HepG2 (cell line): ENCODE results near the gene SIAH2. TPM values are rescaled to one million over a fixed set of nuclear protein-coding genes. Genes with fewer than 3 reads are reported as not detected.

Source experiments
- ARID2 ChIP-seq: sonication (generic); formaldehyde crosslinking; IDR thresholded peaks from 2 replicates; pipeline ENCODE4 v1.8.1; 2022; ENCODE audit warnings: mild to moderate bottlenecking, missing genetic modification reagents, borderline replicate concordance
- ATM ChIP-seq: fragments of 450-650 bp; IDR thresholded peaks from 2 replicates; pipeline ENCODE4 v1.7.1; 2017; ENCODE audit warnings: mild to moderate bottlenecking, borderline replicate concordance
- E2F1 ChIP-seq: sonication (generic); formaldehyde crosslinking; IDR thresholded peaks from 2 replicates; pipeline ENCODE4 v1.5.0; 2020; ENCODE audit warnings: missing genetic modification reagents
- IRF1 ChIP-seq: sonication (generic); formaldehyde crosslinking; IDR thresholded peaks from 2 replicates; pipeline ENCODE4 v1.4.0; 2020; ENCODE audit warnings: low read depth, mild to moderate bottlenecking, missing genetic modification reagents
- IRF2 ChIP-seq: IDR thresholded peaks from 2 replicates; pipeline ENCODE4 v1.6.1; 2018; ENCODE audit warnings: missing genetic modification reagents, missing compliant biosample characterization
- MEIS2 ChIP-seq: sonication (generic); formaldehyde crosslinking; IDR thresholded peaks from 2 replicates; pipeline ENCODE4 v1.9.0; 2021; ENCODE audit warnings: mild to moderate bottlenecking, missing genetic modification reagents
- MXD4 ChIP-seq: IDR thresholded peaks from 2 replicates; pipeline ENCODE4 v1.6.1; 2016; ENCODE audit warnings: mild to moderate bottlenecking, missing biosample characterization, missing genetic modification reagents
- PATZ1 ChIP-seq: sonication (generic); formaldehyde crosslinking; IDR thresholded peaks from 2 replicates; pipeline ENCODE4 v1.4.0; 2020; ENCODE audit warnings: missing genetic modification reagents
- PBX3 ChIP-seq: sonication (generic); formaldehyde crosslinking; IDR thresholded peaks from 2 replicates; pipeline ENCODE4 v1.8.1; 2023; ENCODE audit warnings: missing genetic modification reagents, inconsistent platforms, borderline replicate concordance
- PHF20 ChIP-seq: sonication (generic); formaldehyde crosslinking; IDR thresholded peaks from 2 replicates; pipeline ENCODE4 v1.5.0; 2020; ENCODE audit warnings: mild to moderate bottlenecking, missing genetic modification reagents
- RFX3 ChIP-seq: IDR thresholded peaks from 2 replicates; pipeline ENCODE4 v1.6.1; 2016; ENCODE audit warnings: missing biosample characterization, missing genetic modification reagents
- RXRB ChIP-seq: IDR thresholded peaks from 2 replicates; pipeline ENCODE4 v1.6.1; 2016; ENCODE audit warnings: borderline replicate concordance, missing genetic modification reagents, missing compliant biosample characterization
- SMAD1 ChIP-seq: sonication (generic); formaldehyde crosslinking; IDR thresholded peaks from 2 replicates; pipeline ENCODE4 v1.4.0; 2020; ENCODE audit warnings: missing genetic modification reagents, low read depth, mild to moderate bottlenecking, borderline replicate concordance
- TMF1 ChIP-seq: sonication (generic); formaldehyde crosslinking; IDR thresholded peaks from 2 replicates; pipeline ENCODE4 v1.8.1; 2022; ENCODE audit warnings: low read depth, missing genetic modification reagents
- ZNF10 ChIP-seq: sonication (generic); formaldehyde crosslinking; IDR thresholded peaks from 2 replicates; pipeline ENCODE4 v1.4.0; 2020; ENCODE audit warnings: mild to moderate bottlenecking, low read depth, missing genetic modification reagents, borderline replicate concordance
- ZNF296 ChIP-seq: sonication (generic); formaldehyde crosslinking; conservative IDR thresholded peaks from 2 replicates; pipeline ENCODE4 v1.5.0; 2020; ENCODE audit warnings: mild to moderate bottlenecking, missing genetic modification reagents
- ZNF547 ChIP-seq: sonication (generic); formaldehyde crosslinking; IDR thresholded peaks from 2 replicates; pipeline ENCODE4 v1.5.1; 2020; ENCODE audit warnings: mild to moderate bottlenecking, missing genetic modification reagents
- ZNF780A ChIP-seq: sonication (generic); formaldehyde crosslinking; IDR thresholded peaks from 2 replicates; pipeline ENCODE4 v1.8.0; 2022; ENCODE audit warnings: mild to moderate bottlenecking, missing genetic modification reagents, moderate library complexity
- ZNF841 ChIP-seq: sonication (generic); formaldehyde crosslinking; IDR thresholded peaks from 2 replicates; pipeline ENCODE4 v1.8.1; 2023; ENCODE audit warnings: missing genetic modification reagents, borderline replicate concordance
- ZSCAN20 ChIP-seq: sonication (generic); formaldehyde crosslinking; IDR thresholded peaks from 2 replicates; pipeline ENCODE4 v1.4.0; 2020; ENCODE audit warnings: missing genetic modification reagents, mild to moderate bottlenecking, borderline replicate concordance
- polyA plus RNA-seq, 8 experiments: library from polyadenylated mRNA; depleted of rRNA in 3 of 8; stranded (reverse) in 7 of 8; unstranded in 1 of 8; fragments of >200 nt; fragmentation: Illumina TruSeq in 4 of 8; extraction: Trizol in 4 of 8; gene quantifications; 2 replicates each; pipeline versions ENCODE4 v1.2.1 to v1.2.3, GENCODE V29; 2011 to 2016; ENCODE audit warnings: low read depth in 4 of 8, missing spikeins in 1 of 8, mixed read lengths in 1 of 8; ENCODE audit not compliant: insufficient read depth in 1 of 8
- total RNA-seq, 5 experiments: library from RNA; depleted of rRNA; stranded (reverse); fragments of >200 nt; fragmentation: Illumina TruSeq; extraction: Trizol; gene quantifications; 2 replicates each; pipeline ENCODE4 v1.2.3, GENCODE V29; 2016; ENCODE audit warnings: low read depth in 1 of 5
- TF ChIP-seq, protein P1 (sequence below): sonication (generic); formaldehyde crosslinking; conservative IDR thresholded peaks from 2 replicates; pipeline ENCODE4 v1.8.0; 2022; ENCODE audit warnings: mild to moderate bottlenecking, moderate library complexity, missing genetic modification reagents

The SIAH2 gene
- total and polyA plus RNA-seq, 2 of the 13 experiments (the other 11 are each of a cell fraction or from before 2014, with no cell fraction given): 71.8 to 117 TPM

DNA sequence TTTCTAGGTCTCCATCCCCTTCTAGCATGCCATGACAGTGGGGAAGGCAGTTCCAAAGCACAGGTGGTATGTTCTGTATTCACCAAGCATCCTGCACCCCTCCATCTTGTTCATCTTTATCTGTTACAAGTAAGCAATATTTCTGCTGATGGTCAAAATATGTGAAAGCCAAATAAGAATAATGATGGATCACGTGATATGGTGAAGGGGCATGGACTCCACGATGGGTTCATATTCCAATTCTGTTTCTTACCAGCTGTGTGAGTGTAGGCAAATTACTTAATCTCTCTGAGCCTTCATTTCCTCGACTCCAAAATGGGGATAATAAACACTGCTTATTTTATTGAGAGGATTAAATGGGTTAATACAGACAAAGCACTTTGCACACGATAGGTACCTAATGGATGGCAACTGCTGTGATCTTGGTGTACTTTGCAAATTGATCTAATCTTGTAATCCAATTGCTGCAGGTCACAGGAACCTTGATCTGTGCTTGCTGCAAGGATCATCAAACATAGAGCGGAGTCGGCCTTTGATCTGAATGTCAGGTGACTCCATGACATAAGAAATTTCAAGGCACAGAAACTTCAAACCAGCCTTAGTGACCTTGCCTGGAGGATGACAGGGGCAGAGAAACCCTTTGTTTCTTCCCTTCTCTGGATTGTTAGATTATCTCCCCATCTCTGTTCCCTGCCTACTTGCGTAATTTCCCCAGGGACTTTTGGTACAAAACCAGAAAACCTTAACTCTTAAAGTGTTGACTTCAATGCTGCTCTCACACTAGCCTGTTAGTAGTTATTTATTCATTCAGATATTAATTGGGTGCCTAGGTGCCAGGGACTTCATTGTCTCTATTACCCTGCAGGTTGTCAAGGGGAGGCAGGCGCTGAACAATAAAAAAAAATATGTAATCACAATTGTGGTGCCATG, 25.8 kb downstream of the SIAH2 start (continued):
- TF ChIP-seq IRF1 (CRISPR knock-in tag) (no peak), ATM (no peak), PHF20 (CRISPR knock-in tag) (no peak), TMF1 (no peak), RFX3 (CRISPR knock-in tag) (no peak), PATZ1 (CRISPR knock-in tag) (peak; percentile 55), MEIS2 (CRISPR knock-in tag) (peak; percentile 94), ZSCAN20 (CRISPR knock-in tag) (no peak), PBX3 (no peak), ARID2 (CRISPR knock-in tag) (no peak), RXRB (CRISPR knock-in tag) (peak; percentile 96), ZNF547 (CRISPR knock-in tag) (no peak), IRF2 (peak; percentile 88), ZNF296 (CRISPR knock-in tag) (no peak), E2F1 (CRISPR knock-in tag) (no peak), ZNF10 (CRISPR knock-in tag) (no peak), SMAD1 (CRISPR knock-in tag) (no peak), ZNF841 (no peak), MXD4 (peak; percentile 19; the same call in 1 of the 2 replicates), ZNF780A (CRISPR knock-in tag) (0 out of 2 replicates have a peak, but pooled peaks have one; percentile 42)
- TF ChIP-seq, protein P1, sequence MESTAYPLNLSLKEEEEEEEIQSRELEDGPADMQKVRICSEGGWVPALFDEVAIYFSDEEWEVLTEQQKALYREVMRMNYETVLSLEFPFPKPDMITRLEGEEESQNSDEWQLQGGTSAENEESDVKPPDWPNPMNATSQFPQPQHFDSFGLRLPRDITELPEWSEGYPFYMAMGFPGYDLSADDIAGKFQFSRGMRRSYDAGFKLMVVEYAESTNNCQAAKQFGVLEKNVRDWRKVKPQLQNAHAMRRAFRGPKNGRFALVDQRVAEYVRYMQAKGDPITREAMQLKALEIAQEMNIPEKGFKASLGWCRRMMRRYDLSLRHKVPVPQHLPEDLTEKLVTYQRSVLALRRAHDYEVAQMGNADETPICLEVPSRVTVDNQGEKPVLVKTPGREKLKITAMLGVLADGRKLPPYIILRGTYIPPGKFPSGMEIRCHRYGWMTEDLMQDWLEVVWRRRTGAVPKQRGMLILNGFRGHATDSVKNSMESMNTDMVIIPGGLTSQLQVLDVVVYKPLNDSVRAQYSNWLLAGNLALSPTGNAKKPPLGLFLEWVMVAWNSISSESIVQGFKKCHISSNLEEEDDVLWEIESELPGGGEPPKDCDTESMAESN (CRISPR knock-in tag): no peak
